Psoas muscle (tissue), 8 donors: ENCODE measurements around the gene PLPPR1. TPM values are rescaled to one million over a fixed set of nuclear protein-coding genes. Genes with fewer than 3 reads are reported as not detected.

ENCODE experiments used
- ATAC-seq, 4 donors: fragments of 200-7000 bp; cut with Tn5 transposase; one replicate each; pipeline ENCODE4 v1.9.1; 2020; ENCODE audit warnings: moderate library complexity in 3 of 4, mild to moderate bottlenecking in 2 of 4
- DNase-seq, 2 donors: peaks; one replicate each; pipeline ENCODE4 v3.0.0-alpha.2; 2020
- H3K27ac ChIP-seq: fragments of 200-600 bp; one replicate; pipeline ENCODE4 v1.8.0; 2022
- H3K27me3 ChIP-seq, 3 donors: fragments of 200-600 bp in 1 of 3; one replicate each; pipeline versions ENCODE4 v1.6.1 to v1.8.0; 2013 to 2022; ENCODE audit warnings: low read length in 2 of 3, mild to moderate bottlenecking in 2 of 3, moderate library complexity in 1 of 3; ENCODE audit not compliant: insufficient read depth in 3 of 3
- H3K36me3 ChIP-seq, 2 donors: fragments of 200-600 bp in 1 of 2; one replicate each; pipeline versions ENCODE4 v1.6.1 to v1.8.0; 2013 to 2022; ENCODE audit warnings: low read depth in 1 of 2, mild to moderate bottlenecking in 1 of 2, moderate library complexity in 1 of 2; ENCODE audit not compliant: insufficient read depth in 1 of 2
- H3K4me1 ChIP-seq: fragments of 200-600 bp; one replicate; pipeline ENCODE4 v1.8.0; 2022
- H3K4me3 ChIP-seq: fragments of 200-600 bp; one replicate; pipeline ENCODE4 v1.8.0; 2022; ENCODE audit warnings: mild to moderate bottlenecking
- H3K9me3 ChIP-seq: fragments of 200-600 bp; one replicate; pipeline ENCODE4 v1.8.0; 2022
- CTCF ChIP-seq: fragments of 200-600 bp; IDR thresholded peaks from one replicate; pipeline ENCODE4 v1.8.0; 2022; ENCODE audit warnings: antibody characterized with exemption
- WGBS, 3 donors: extraction: QIAGEN DNeasy Blood & Tissue Kit; methylation state at CpG; one replicate each; pipeline versions ENCODE4 v1.1.6 to v1.1.7; 2013; 5-methylcytosine and 5-hydroxymethylcytosine counted together
- intact Hi-C, 2 donors: fragments of 100-400 bp; cut with DNase I; formaldehyde crosslinking; loops; one replicate each; pipeline versions ENCODE4 v1.11.0 to v1.14.2; 2022
- polyA plus RNA-seq, 3 donors: library from polyadenylated mRNA; stranded (reverse); fragments of 200-250 nt; gene quantifications; one replicate each; pipeline ENCODE4 v1.2.3, GENCODE V29; 2013
- total RNA-seq, 4 donors: library from RNA; stranded (reverse); fragmentation: NEBNext Ultra II Directional in 2 of 4; extraction: Animal tissue kit (Norgen Biotek cat#: 25700) in 2 of 4; gene quantifications; one replicate each; pipeline versions ENCODE4 v1.2.1 to v1.2.4, GENCODE V29; 2021 to 2023
- donor health status: healthy with polysubstance abuse.
- donor health status: DM: no; HTN: no; CAD: no; lungs with moderate emphysema.
- donor health status: Bipolar disorder and iron deficiency.
- donor health status: healthy.
- donor health status: DM: yes; HTN: yes; CAD: no.
- donor health status: DM: no; HTN: no; CAD: no.
- donor health status: DM: no; HTN: no; CAD: no.
- donor health status: DM: yes; HTN: yes; CAD: no.

Gene PLPPR1
- total and polyA plus RNA-seq, 7 donors: 0.03 to 0.11 TPM; not detected in 5

- H3K27ac ChIP-seq: no peak overlapping the region
- no peaks in the 10 kb centered on the region for H3K36me3 ChIP-seq
- TF ChIP-seq CTCF: no peak
- DNase-seq: no peak
- no peaks in the 10 kb centered on the region for H3K27me3 ChIP-seq
- intact Hi-C loops: no loop called here
- no peak overlapping the region for H3K4me3 ChIP-seq
- 33 to 45% (median 36%) methylated on average over 2 of the region's 2 CpGs for WGBS, 3 donors
- no peaks in the 10 kb centered on the region for H3K4me1 ChIP-seq
- no peaks in the 10 kb centered on the region for H3K9me3 ChIP-seq
- ATAC-seq: no peak
Observed at GRCh38 chr9:101201630-101202029, 173.1 kb downstream of the PLPPR1 start.

- ATAC-seq (no peak), DNase-seq (no peak)
- no peak for TF ChIP-seq CTCF
- Histone ChIP-seq H3K27me3 (no peaks in the 10 kb centered on the region), H3K4me1 (no peaks in the 10 kb centered on the region), H3K36me3 (no peaks in the 10 kb centered on the region), H3K9me3 (no peaks in the 10 kb centered on the region), H3K4me3 (no peak overlapping the region), H3K27ac (no peak overlapping the region)
- 67 to 75% (median 67%) methylated on average over 4 of the region's 4 CpGs for WGBS, 3 donors
- intact Hi-C loops: no loop called here
Observed at GRCh38 chr9:101209670-101210069, 181.1 kb downstream of the PLPPR1 start.

GRCh38 chr9:101212661-101213060, 184.1 kb downstream of the PLPPR1 start:
- no peak overlapping the region for H3K4me3 ChIP-seq
- no peak overlapping the region for H3K27ac ChIP-seq
- intact Hi-C loops: no loop called here
- no peak for TF ChIP-seq CTCF
- H3K4me1 ChIP-seq: no peaks in the 10 kb centered on the region
- H3K27me3 ChIP-seq: no peaks in the 10 kb centered on the region
- 73 to 76% (median 74%) methylated on average over 2 of the region's 2 CpGs for WGBS, 3 donors
- no peaks in the 10 kb centered on the region for H3K9me3 ChIP-seq
- DNase-seq (no peak), ATAC-seq (no peak)
- no peaks in the 10 kb centered on the region for H3K36me3 ChIP-seq

GRCh38 chr9:101219030-101219429, 190.5 kb downstream of the PLPPR1 start:
- H3K36me3 ChIP-seq: no peaks in the 10 kb centered on the region
- WGBS, 3 donors: 85 to 89% (median 86%) methylated on average over 7 of the region's 7 CpGs
- intact Hi-C loops: no loop called here
- ATAC-seq: no peak
- H3K27ac ChIP-seq: no peak overlapping the region
- no peaks in the 10 kb centered on the region for H3K27me3 ChIP-seq
- no peak for DNase-seq
- no peaks in the 10 kb centered on the region for H3K4me1 ChIP-seq
- H3K9me3 ChIP-seq: no peaks in the 10 kb centered on the region
- H3K4me3 ChIP-seq: no peak overlapping the region
- TF ChIP-seq CTCF: no peak

- Histone ChIP-seq H3K36me3 (no peaks in the 10 kb centered on the region), H3K4me3 (no peak overlapping the region), H3K27me3 (no peaks in the 10 kb centered on the region), H3K9me3 (no peaks in the 10 kb centered on the region), H3K4me1 (no peaks in the 10 kb centered on the region), H3K27ac (no peak overlapping the region)
- no peak for TF ChIP-seq CTCF
- intact Hi-C loops: no loop called here
- DNase-seq: no peak
- no peak for ATAC-seq
Observed at GRCh38 chr9:101220341-101220740, 191.8 kb downstream of the PLPPR1 start.
